ENCODE results near the gene JAM3. TPM values are rescaled to one million over a fixed set of nuclear protein-coding genes. Genes with fewer than 3 reads are reported as not detected.

The JAM3 gene
- total RNA-seq, 2 donors from 2014 or later: 21.3 to 157 TPM

DNA sequence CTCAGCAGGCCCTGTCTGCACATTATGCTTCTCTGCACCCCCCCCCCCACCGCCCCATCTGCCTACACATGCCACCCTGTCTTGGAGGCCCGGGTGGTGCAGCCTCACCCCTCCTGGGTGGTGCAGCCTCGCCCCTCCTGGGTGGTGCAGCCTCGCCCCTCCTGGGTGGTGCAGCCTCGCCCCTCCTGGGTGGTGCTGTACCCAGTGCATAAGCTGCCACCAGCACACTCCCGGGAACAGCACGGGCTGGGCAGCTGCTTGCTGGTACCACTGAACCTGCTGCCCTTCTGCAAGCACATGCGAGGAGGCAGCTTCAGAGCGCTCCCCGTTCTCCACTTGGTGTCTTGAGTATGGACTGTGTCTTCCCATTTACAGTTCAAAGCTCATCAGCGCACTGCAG is 85.6 kb downstream of the JAM3 start:
- TF ChIP-seq POLR2AphosphoS5 (IDR thresholded peaks at IDR 0.05): no peak
- TF ChIP-seq POLR2A (IDR thresholded peaks at IDR 0.05): no peak
- TF ChIP-seq, protein P1, sequence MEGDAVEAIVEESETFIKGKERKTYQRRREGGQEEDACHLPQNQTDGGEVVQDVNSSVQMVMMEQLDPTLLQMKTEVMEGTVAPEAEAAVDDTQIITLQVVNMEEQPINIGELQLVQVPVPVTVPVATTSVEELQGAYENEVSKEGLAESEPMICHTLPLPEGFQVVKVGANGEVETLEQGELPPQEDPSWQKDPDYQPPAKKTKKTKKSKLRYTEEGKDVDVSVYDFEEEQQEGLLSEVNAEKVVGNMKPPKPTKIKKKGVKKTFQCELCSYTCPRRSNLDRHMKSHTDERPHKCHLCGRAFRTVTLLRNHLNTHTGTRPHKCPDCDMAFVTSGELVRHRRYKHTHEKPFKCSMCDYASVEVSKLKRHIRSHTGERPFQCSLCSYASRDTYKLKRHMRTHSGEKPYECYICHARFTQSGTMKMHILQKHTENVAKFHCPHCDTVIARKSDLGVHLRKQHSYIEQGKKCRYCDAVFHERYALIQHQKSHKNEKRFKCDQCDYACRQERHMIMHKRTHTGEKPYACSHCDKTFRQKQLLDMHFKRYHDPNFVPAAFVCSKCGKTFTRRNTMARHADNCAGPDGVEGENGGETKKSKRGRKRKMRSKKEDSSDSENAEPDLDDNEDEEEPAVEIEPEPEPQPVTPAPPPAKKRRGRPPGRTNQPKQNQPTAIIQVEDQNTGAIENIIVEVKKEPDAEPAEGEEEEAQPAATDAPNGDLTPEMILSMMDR (IDR thresholded peaks at IDR 0.05): no peak
- Histone ChIP-seq H3K27ac (no peak overlapping the region), H3K36me3 (peaks cover 0 to 8% of the 10 kb centered on the region in 2 donors), H3K4me1 (replicated peaks) (no peaks in the 10 kb centered on the region), H3K27me3 (replicated peaks; ENCODE audit: insufficient read depth) (no peaks in the 10 kb centered on the region), H3K4me3 (no peak overlapping the region), H3K9me3 (no peaks in the 10 kb centered on the region)
- WGBS: 84% methylated on average over 10 of the region's 11 CpGs
- intact Hi-C loops (cut with DNase I): no loop called here
- DNase-seq (ENCODE audit: low spot score): no peak

DNA sequence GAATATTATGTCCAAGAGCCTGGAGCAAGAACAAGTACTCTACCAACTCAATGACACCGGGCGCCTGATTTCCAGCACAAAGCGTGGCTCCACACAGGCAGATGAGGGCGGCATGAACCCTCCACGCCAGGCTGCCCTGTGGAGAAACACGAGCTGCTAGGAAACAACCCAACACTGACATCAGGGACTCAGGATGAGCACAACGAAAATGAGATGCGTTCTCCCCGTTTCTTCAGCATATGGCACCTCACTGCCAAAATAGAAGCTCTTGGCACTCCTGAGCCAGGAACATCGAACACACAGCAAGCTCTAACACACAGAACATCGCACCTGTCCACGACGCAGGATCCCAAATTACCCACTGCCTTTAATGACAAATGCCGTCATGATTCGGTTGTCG is 86.6 kb downstream of the JAM3 start:
- intact Hi-C loops (cut with DNase I): no loop called here
- 94% methylated on average over 16 of the region's 16 CpGs for WGBS
- H3K9me3 ChIP-seq: no peaks in the 10 kb centered on the region
- H3K4me3 ChIP-seq: no peak overlapping the region
- TF ChIP-seq POLR2AphosphoS5 (IDR thresholded peaks at IDR 0.05): no peak
- TF ChIP-seq, protein P1 (IDR thresholded peaks at IDR 0.05): no peak
- no peak for TF ChIP-seq POLR2A (IDR thresholded peaks at IDR 0.05)
- H3K4me1 ChIP-seq (replicated peaks): no peaks in the 10 kb centered on the region
- no peaks in the 10 kb centered on the region for H3K27me3 ChIP-seq (replicated peaks; ENCODE audit: insufficient read depth)
- no peak for DNase-seq (ENCODE audit: low spot score)
- H3K27ac ChIP-seq: no peak overlapping the region
- peaks cover 0 to 14% of the 10 kb centered on the region in 2 donors for H3K36me3 ChIP-seq

DNA sequence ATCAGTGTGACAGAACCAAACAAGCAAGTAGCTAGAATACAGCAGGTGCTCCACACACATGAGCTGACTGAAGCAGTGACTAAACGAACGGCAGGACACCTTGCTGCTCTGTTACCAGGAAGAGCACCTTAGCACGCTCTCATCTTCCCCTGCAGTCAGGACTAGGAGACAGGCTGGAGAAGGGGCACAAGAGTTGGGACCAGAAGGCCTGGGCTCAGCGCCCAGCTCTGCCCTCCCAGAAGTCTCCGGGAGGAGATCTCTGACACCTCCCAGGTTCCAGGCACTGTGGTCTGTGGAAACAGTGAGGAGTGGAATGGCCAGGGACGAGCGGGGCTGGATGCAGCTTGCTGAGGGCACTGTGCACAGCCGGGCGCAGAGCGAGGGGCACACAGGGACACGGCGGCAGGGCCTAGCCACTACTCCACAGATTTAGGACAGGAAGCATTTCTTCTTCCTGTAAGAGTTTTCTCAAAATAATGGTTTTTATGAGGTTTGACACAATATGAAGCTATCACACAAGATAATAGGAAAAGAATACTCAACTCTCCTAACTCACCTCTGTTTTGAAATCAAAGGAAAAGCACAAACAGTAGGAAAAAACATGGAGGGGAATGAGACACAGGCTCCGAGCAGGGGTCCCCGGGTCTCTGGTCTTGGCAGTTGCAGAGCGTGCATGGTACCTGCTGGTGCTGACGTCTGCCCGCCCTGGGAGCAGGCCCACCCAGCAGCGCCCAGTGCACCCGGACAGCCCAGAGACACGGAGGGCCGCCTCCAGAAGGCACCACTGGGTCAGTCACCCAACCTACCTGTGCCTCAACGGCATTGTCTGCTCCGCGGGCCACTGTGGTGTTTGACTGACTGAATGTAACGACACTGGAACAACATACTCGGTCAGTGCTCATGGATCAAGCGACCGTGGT is 87.3 kb downstream of the JAM3 start:
- intact Hi-C loops (cut with DNase I): no loop called here
- H3K4me3 ChIP-seq: no peak overlapping the region
- no peaks in the 10 kb centered on the region for H3K27me3 ChIP-seq (replicated peaks; ENCODE audit: insufficient read depth)
- no peaks in the 10 kb centered on the region for H3K9me3 ChIP-seq
- H3K36me3 ChIP-seq: peaks cover 0 to 14% of the 10 kb centered on the region in 2 donors
- H3K4me1 ChIP-seq (replicated peaks): no peaks in the 10 kb centered on the region
- no peak for DNase-seq (ENCODE audit: low spot score)
- H3K27ac ChIP-seq: no peak overlapping the region
- 94% methylated on average over 27 of the region's 28 CpGs for WGBS
- TF ChIP-seq, protein P1 (IDR thresholded peaks at IDR 0.05): no peak
- no peak for TF ChIP-seq POLR2A (IDR thresholded peaks at IDR 0.05)
- TF ChIP-seq POLR2AphosphoS5 (IDR thresholded peaks at IDR 0.05): no peak

DNA sequence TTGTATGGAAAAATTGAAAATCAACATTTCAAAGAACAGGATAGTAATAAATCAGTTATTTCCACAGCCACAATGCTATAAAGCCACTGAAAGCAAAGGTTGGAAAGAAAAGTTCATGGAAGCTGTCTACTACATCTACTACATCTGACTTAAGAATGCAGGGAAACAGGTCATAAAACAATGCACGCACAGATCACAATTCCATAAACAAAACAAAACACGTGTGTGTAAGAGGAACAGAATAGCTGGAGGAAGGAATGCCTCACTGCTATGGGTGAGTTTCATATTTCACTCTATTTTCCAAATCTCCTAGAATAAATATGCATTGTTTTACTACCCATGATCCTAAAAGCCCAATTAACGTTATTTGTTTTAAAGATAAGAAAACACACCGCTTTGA is 88.6 kb downstream of the JAM3 start:
- intact Hi-C loops (cut with DNase I): no loop called here
- no peaks in the 10 kb centered on the region for H3K27me3 ChIP-seq (replicated peaks; ENCODE audit: insufficient read depth)
- WGBS: 21% methylated on average over 4 of the region's 4 CpGs
- TF ChIP-seq POLR2A (IDR thresholded peaks at IDR 0.05) (no peak), POLR2AphosphoS5 (IDR thresholded peaks at IDR 0.05) (peak; percentile 29)
- TF ChIP-seq, protein P1 (IDR thresholded peaks at IDR 0.05): no peak
- H3K9me3 ChIP-seq: no peaks in the 10 kb centered on the region
- DNase-seq (ENCODE audit: low spot score): no peak
- H3K4me1 ChIP-seq (replicated peaks): no peaks in the 10 kb centered on the region
- H3K4me3 ChIP-seq: no peak overlapping the region
- H3K36me3 ChIP-seq: peaks cover 0 to 14% of the 10 kb centered on the region in 2 donors
- no peak overlapping the region for H3K27ac ChIP-seq

DNA sequence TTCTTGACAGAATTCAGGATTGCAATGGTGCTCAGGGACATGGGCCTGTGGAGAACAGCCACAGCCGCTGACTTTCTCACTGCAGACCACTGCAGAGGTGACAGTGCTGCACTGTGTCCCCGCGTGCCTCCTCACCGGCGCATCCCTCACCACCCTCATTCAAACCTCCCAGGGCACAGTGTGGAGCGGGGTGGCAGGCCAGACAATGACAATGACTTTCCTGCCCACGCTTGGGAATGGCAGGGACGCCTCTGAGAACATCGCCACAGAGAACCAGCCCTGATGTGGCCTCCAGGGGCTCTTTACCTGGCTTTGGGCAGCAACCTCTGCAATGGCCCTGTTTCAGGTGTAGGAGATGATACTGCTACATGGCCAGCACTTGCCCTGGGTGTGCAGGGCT is 89.2 kb downstream of the JAM3 start:
- WGBS: 76% methylated on average over 9 of the region's 9 CpGs
- Histone ChIP-seq H3K36me3 (peaks cover 0 to 14% of the 10 kb centered on the region in 2 donors), H3K9me3 (no peaks in the 10 kb centered on the region), H3K4me3 (no peak overlapping the region), H3K4me1 (replicated peaks) (no peaks in the 10 kb centered on the region), H3K27ac (no peak overlapping the region), H3K27me3 (replicated peaks; ENCODE audit: insufficient read depth) (no peaks in the 10 kb centered on the region)
- intact Hi-C loops (cut with DNase I): no loop called here
- DNase-seq (ENCODE audit: low spot score): no peak
- TF ChIP-seq, protein P1 (IDR thresholded peaks at IDR 0.05): no peak
- TF ChIP-seq POLR2AphosphoS5 (IDR thresholded peaks at IDR 0.05) (no peak), POLR2A (IDR thresholded peaks at IDR 0.05) (no peak)

Data from prostate gland (tissue), 2 donors.